GM12878 (cell line): ENCODE data around the gene CENPC. TPM values are rescaled to one million over a fixed set of nuclear protein-coding genes. Genes with fewer than 3 reads are reported as not detected.

Experiments used
- EP300 ChIP-seq, 2 experiments: fragments of 150-350 bp in 1 of 2; IDR thresholded peaks; 2 replicates each; pipeline ENCODE4 v1.6.1; 2011 to 2012; ENCODE audit warnings: low read depth in 2 of 2, low read length in 2 of 2, borderline replicate concordance in 1 of 2, improper control_type of control experiment in 1 of 2, inconsistent platforms in 1 of 2; ENCODE audit not compliant: control insufficient read depth in 1 of 2
- JUNB ChIP-seq: IDR thresholded peaks from 2 replicates; pipeline ENCODE4 v1.6.1; 2016; ENCODE audit warnings: antibody characterized with exemption, mild to moderate bottlenecking
- RUNX3 ChIP-seq: IDR thresholded peaks from 2 replicates; pipeline ENCODE4 v1.6.1; 2012; ENCODE audit warnings: low read length, inconsistent platforms
- SMARCA5 ChIP-seq: fragments of 450-650 bp; IDR thresholded peaks from 2 replicates; pipeline ENCODE4 v1.6.1; 2017; ENCODE audit warnings: mild to moderate bottlenecking
- SMC3 ChIP-seq: IDR thresholded peaks from 2 replicates; pipeline ENCODE4 v1.6.1; 2011; ENCODE audit warnings: low read length, improper control_type of control experiment, borderline replicate concordance
- SUZ12 ChIP-seq: fragments of 200-600 bp; sonication (generic); IDR thresholded peaks from one replicate; pipeline ENCODE4 v1.6.1; 2018; ENCODE audit warnings: antibody characterized with exemption, mild to moderate bottlenecking; ENCODE audit not compliant: unreplicated experiment
- TAF1 ChIP-seq: IDR thresholded peaks from 2 replicates; pipeline ENCODE4 v1.6.1; 2011; ENCODE audit warnings: mild to moderate bottlenecking, low read depth, low read length, borderline replicate concordance
- ZNF24 ChIP-seq: fragments of 450-650 bp; IDR thresholded peaks from 2 replicates; pipeline ENCODE4 v1.6.1; 2017; ENCODE audit warnings: antibody characterized with exemption, mild to moderate bottlenecking
- ZZZ3 ChIP-seq: IDR thresholded peaks from 2 replicates; pipeline ENCODE4 v1.6.1; 2011; ENCODE audit warnings: low read depth; ENCODE audit not compliant: control insufficient read depth, insufficient read length
- polyA plus RNA-seq, 11 experiments: library from polyadenylated mRNA; depleted of rRNA in 4 of 11; unstranded in 6 of 11; stranded (reverse) in 5 of 11; fragments of >200 nt; fragmentation: Nextera tagmentation in 4 of 11; fragmentation: Illumina TruSeq in 1 of 11; extraction: Ambion mirVana in 4 of 11; extraction: Trizol in 1 of 11; gene quantifications; 1 replicate in 1 of 11; 2 replicates in 10 of 11; pipeline versions ENCODE4 v1.2.1 to v1.2.3, GENCODE V29; 2011 to 2016; ENCODE audit warnings: inconsistent platforms in 2 of 11, missing spikeins in 2 of 11, low read depth in 1 of 11
- total RNA-seq, 4 experiments: library from RNA; depleted of rRNA in 3 of 4; stranded (reverse); fragments of >200 nt in 3 of 4; fragmentation: Illumina TruSeq in 1 of 4; extraction: Trizol in 1 of 4; gene quantifications; 2 replicates each; pipeline versions ENCODE4 v1.2.1 to v1.2.3, GENCODE V29; 2013 to 2021
- TF ChIP-seq, protein P1 (sequence below): IDR thresholded peaks from 2 replicates; pipeline ENCODE4 v1.6.1; 2011; ENCODE audit warnings: low read depth, low read length, improper control_type of control experiment, borderline replicate concordance
- TF ChIP-seq, protein P2 (sequence below), 3 experiments: IDR thresholded peaks in 2 of 3; conservative IDR thresholded peaks in 1 of 3; 2 replicates each; pipeline ENCODE4 v1.5.1; 2011; ENCODE audit warnings: low read depth in 3 of 3, low read length in 3 of 3, mild to moderate bottlenecking in 3 of 3, control low read depth in 2 of 3, moderate library complexity in 2 of 3, inconsistent platforms in 1 of 3, mixed read lengths in 1 of 3; ENCODE audit not compliant: control insufficient read depth in 2 of 3, insufficient read depth in 1 of 3; ENCODE audit errors: extremely low read depth in 1 of 3
- TF ChIP-seq, protein P3 (sequence below): fragments of 150-350 bp; IDR thresholded peaks from 2 replicates; pipeline ENCODE4 v1.6.1; 2016; ENCODE audit warnings: low read depth, low read length

CENPC gene
- total and polyA plus RNA-seq, 10 of the 15 experiments (the other 5 are each of a cell fraction or from before 2014, with no cell fraction given): 13.1 to 34.9 (median 20.3) TPM

DNA sequence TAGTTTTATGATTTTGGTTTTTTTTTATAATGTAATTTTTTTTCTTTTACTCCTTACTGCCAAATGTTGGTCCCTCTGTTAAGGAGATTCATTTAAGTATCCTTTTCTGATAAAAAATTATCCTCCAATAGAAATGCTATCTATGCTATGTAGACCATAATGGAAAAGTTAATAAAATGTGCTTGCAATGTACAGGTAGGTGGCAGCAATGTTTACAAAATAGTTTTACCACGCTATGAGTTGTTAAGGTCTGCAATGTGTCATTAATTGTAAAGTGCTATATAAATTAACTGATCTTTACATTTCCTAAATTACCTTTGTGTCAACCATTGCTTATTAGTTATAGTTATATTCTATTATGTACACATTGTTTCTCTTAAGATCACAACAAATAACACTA, 3.8 kb upstream of the CENPC start (continued):
- TF ChIP-seq SMARCA5: no peak
- TF ChIP-seq ZZZ3: no peak
- TF ChIP-seq RUNX3: no peak
- TF ChIP-seq, protein P1, sequence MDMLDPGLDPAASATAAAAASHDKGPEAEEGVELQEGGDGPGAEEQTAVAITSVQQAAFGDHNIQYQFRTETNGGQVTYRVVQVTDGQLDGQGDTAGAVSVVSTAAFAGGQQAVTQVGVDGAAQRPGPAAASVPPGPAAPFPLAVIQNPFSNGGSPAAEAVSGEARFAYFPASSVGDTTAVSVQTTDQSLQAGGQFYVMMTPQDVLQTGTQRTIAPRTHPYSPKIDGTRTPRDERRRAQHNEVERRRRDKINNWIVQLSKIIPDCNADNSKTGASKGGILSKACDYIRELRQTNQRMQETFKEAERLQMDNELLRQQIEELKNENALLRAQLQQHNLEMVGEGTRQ: no peak
- TF ChIP-seq, protein P2, sequence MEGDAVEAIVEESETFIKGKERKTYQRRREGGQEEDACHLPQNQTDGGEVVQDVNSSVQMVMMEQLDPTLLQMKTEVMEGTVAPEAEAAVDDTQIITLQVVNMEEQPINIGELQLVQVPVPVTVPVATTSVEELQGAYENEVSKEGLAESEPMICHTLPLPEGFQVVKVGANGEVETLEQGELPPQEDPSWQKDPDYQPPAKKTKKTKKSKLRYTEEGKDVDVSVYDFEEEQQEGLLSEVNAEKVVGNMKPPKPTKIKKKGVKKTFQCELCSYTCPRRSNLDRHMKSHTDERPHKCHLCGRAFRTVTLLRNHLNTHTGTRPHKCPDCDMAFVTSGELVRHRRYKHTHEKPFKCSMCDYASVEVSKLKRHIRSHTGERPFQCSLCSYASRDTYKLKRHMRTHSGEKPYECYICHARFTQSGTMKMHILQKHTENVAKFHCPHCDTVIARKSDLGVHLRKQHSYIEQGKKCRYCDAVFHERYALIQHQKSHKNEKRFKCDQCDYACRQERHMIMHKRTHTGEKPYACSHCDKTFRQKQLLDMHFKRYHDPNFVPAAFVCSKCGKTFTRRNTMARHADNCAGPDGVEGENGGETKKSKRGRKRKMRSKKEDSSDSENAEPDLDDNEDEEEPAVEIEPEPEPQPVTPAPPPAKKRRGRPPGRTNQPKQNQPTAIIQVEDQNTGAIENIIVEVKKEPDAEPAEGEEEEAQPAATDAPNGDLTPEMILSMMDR (IDR thresholded peaks at IDR 0.05 in 2 of 3, conservative IDR thresholded peaks at IDR 0.05 in 1 of 3; ENCODE audit: control insufficient read depth in 2 of 3, extremely low read depth in 1 of 3, insufficient read depth in 1 of 3, low read depth in 3 of 3, low read length in 3 of 3): peak; percentile 34 to 63 (median 55); a peak in 4 of 6 replicates
- TF ChIP-seq JUNB: no peak
- no peak for TF ChIP-seq SUZ12
- no peak for TF ChIP-seq EP300 (IDR thresholded peaks at IDR 0.05; ENCODE audit: borderline replicate concordance in 1 of 2, control insufficient read depth in 1 of 2, low read depth in 2 of 2, low read length in 2 of 2)
- TF ChIP-seq, protein P3, sequence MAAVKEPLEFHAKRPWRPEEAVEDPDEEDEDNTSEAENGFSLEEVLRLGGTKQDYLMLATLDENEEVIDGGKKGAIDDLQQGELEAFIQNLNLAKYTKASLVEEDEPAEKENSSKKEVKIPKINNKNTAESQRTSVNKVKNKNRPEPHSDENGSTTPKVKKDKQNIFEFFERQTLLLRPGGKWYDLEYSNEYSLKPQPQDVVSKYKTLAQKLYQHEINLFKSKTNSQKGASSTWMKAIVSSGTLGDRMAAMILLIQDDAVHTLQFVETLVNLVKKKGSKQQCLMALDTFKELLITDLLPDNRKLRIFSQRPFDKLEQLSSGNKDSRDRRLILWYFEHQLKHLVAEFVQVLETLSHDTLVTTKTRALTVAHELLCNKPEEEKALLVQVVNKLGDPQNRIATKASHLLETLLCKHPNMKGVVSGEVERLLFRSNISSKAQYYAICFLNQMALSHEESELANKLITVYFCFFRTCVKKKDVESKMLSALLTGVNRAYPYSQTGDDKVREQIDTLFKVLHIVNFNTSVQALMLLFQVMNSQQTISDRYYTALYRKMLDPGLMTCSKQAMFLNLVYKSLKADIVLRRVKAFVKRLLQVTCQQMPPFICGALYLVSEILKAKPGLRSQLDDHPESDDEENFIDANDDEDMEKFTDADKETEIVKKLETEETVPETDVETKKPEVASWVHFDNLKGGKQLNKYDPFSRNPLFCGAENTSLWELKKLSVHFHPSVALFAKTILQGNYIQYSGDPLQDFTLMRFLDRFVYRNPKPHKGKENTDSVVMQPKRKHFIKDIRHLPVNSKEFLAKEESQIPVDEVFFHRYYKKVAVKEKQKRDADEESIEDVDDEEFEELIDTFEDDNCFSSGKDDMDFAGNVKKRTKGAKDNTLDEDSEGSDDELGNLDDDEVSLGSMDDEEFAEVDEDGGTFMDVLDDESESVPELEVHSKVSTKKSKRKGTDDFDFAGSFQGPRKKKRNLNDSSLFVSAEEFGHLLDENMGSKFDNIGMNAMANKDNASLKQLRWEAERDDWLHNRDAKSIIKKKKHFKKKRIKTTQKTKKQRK: no peak
- no peak for TF ChIP-seq TAF1
- TF ChIP-seq SMC3: peak; percentile 60; the same call in 1 of the 2 replicates
- 0 out of 2 replicates have a peak, but pooled peaks have one; percentile 7 for TF ChIP-seq ZNF24
